NCI-H128 (cell line): ENCODE measurements around the gene ACTRT2.

ENCODE experiments used
- DNase-seq: peaks from one replicate; lab custom pipeline; 2025; ENCODE audit not compliant: unreplicated experiment; lab: John Stamatoyannopoulos, UW

The ACTRT2 gene

GRCh38 chr1:3031401-3032221 lies 10.3 kb downstream of the ACTRT2 start:
- no peak for DNase-seq

GRCh38 chr1:3032371-3033039 lies 11.2 kb downstream of the ACTRT2 start:
- no peak for DNase-seq

GRCh38 chr1:3033040-3033789 lies 11.9 kb downstream of the ACTRT2 start:
- DNase-seq: no peak

GRCh38 chr1:3033790-3034090 lies 12.5 kb downstream of the ACTRT2 start:
- no peak for DNase-seq

- no peak for DNase-seq
These were observed 12.9 kb downstream of the ACTRT2 start for GRCh38 chr1:3034162-3034561.

GRCh38 chr1:3034728-3035562 lies 13.7 kb downstream of the ACTRT2 start:
- no peak for DNase-seq

GRCh38 chr1:3035563-3036446 lies 14.5 kb downstream of the ACTRT2 start:
- no peak for DNase-seq

GRCh38 chr1:3036447-3037280 lies 15.4 kb downstream of the ACTRT2 start:
- DNase-seq: no peak

- DNase-seq: no peak
These were observed 16.2 kb downstream of the ACTRT2 start for GRCh38 chr1:3037281-3038040.

GRCh38 chr1:3038113-3038551 lies 16.9 kb downstream of the ACTRT2 start:
- no peak for DNase-seq

- DNase-seq: no peak
These were observed 17.4 kb downstream of the ACTRT2 start for GRCh38 chr1:3038571-3039181.

- no peak for DNase-seq
These were observed 18.7 kb downstream of the ACTRT2 start for GRCh38 chr1:3040004-3040403.

- no peak for DNase-seq
These were observed 21.2 kb downstream of the ACTRT2 start for GRCh38 chr1:3042481-3042880.

- no peak for DNase-seq
These were observed 27.9 kb downstream of the ACTRT2 start for GRCh38 chr1:3049164-3049563.

GRCh38 chr1:3049905-3050304 lies 28.6 kb downstream of the ACTRT2 start:
- DNase-seq: no peak

GRCh38 chr1:3050603-3051002 lies 29.3 kb downstream of the ACTRT2 start:
- no peak for DNase-seq

- DNase-seq: no peak
These were observed 30.3 kb downstream of the ACTRT2 start for GRCh38 chr1:3051270-3052268.
